GM23338 (cell line): ENCODE results near the gene KCNIP3. TPM values are rescaled to one million over a fixed set of nuclear protein-coding genes. Genes with fewer than 3 reads are reported as not detected.

Experiments used
- ATAC-seq: fragments of 200-7000 bp; cut with Tn5 transposase; 3 replicates; pipeline ENCODE4 v1.9.1; 2020
- DNase-seq: peaks from one replicate; pipeline ENCODE4 v3.0.0-alpha.2; 2015; ENCODE audit warnings: low spot score
- H2AFZ ChIP-seq: fragments of 200-600 bp; sonication (generic); 2 replicates; pipeline ENCODE4 v1.8.0; 2016; ENCODE audit warnings: antibody characterized with exemption, mild to moderate bottlenecking, moderate library complexity
- H3F3A ChIP-seq: fragments of 200-600 bp; sonication (generic); replicated peaks from 2 replicates; pipeline ENCODE4 v1.8.0; 2017; ENCODE audit warnings: antibody characterized with exemption, mixed run types, low read depth
- H3K27ac ChIP-seq: fragments of 200-600 bp; sonication (generic); 2 replicates; pipeline ENCODE4 v1.6.1; 2016; ENCODE audit warnings: low read depth
- H3K27me3 ChIP-seq: fragments of 200-600 bp; sonication (generic); 2 replicates; pipeline ENCODE4 v1.8.0; 2016; ENCODE audit warnings: mild to moderate bottlenecking, mixed run types, moderate library complexity; ENCODE audit not compliant: insufficient read depth
- H3K36me3 ChIP-seq: fragments of 200-600 bp; sonication (generic); 2 replicates; pipeline ENCODE4 v1.8.0; 2016; ENCODE audit warnings: mild to moderate bottlenecking; ENCODE audit not compliant: insufficient read depth
- H3K4me1 ChIP-seq: fragments of 200-600 bp; sonication (generic); 2 replicates; pipeline ENCODE4 v1.8.0; 2016; ENCODE audit warnings: mild to moderate bottlenecking, moderate library complexity; ENCODE audit not compliant: insufficient read depth
- H3K4me2 ChIP-seq: fragments of 200-600 bp; sonication (generic); 2 replicates; pipeline ENCODE4 v1.7.1; 2017; ENCODE audit warnings: mixed run types
- H3K4me3 ChIP-seq: fragments of 200-600 bp; sonication (generic); 2 replicates; pipeline ENCODE4 v1.6.1; 2016; ENCODE audit warnings: mixed run types
- H3K79me2 ChIP-seq: fragments of 200-600 bp; sonication (generic); replicated peaks from 2 replicates; pipeline ENCODE4 v1.8.0; 2017; ENCODE audit warnings: mild to moderate bottlenecking; ENCODE audit not compliant: insufficient read depth
- H3K9me2 ChIP-seq: fragments of 200-600 bp; sonication (generic); 2 replicates; pipeline ENCODE4 v1.8.0; 2017; ENCODE audit not compliant: insufficient read depth
- H4K20me1 ChIP-seq: fragments of 200-600 bp; sonication (generic); replicated peaks from 2 replicates; pipeline ENCODE4 v1.8.0; 2017; ENCODE audit warnings: mild to moderate bottlenecking; ENCODE audit not compliant: insufficient read depth
- H3K27ac Mint-ChIP-seq: 2 replicates; pipeline ENCODE4 v1.8.0; 2020; ENCODE audit warnings: inconsistent platforms, mild to moderate bottlenecking, moderate library complexity, mixed read lengths
- H3K27me3 Mint-ChIP-seq: 3 replicates; pipeline ENCODE4 v1.8.0; 2022; ENCODE audit warnings: low read depth, mild to moderate bottlenecking, moderate library complexity, mixed read lengths, inconsistent platforms; ENCODE audit not compliant: insufficient read depth, poor library complexity
- H3K36me3 Mint-ChIP-seq: 3 replicates; pipeline ENCODE4 v1.8.0; 2021; ENCODE audit warnings: low read depth, mild to moderate bottlenecking, inconsistent platforms, moderate library complexity, mixed read lengths
- H3K4me1 Mint-ChIP-seq: 3 replicates; pipeline ENCODE4 v1.8.0; 2020; ENCODE audit warnings: mild to moderate bottlenecking, inconsistent platforms, mixed read lengths
- H3K4me3 Mint-ChIP-seq: 3 replicates; pipeline ENCODE4 v1.8.0; 2021; ENCODE audit warnings: moderate library complexity, mild to moderate bottlenecking, inconsistent platforms, mixed read lengths
- H3K9me3 Mint-ChIP-seq: 3 replicates; pipeline ENCODE4 v1.8.0; 2020; ENCODE audit warnings: moderate library complexity, mild to moderate bottlenecking, inconsistent platforms, mixed read lengths
- CREB1 ChIP-seq: fragments of 250-450 bp; sonication (Bioruptor Pico); IDR thresholded peaks from 2 replicates; pipeline ENCODE4 v1.5.0; 2020; ENCODE audit warnings: low read depth, mild to moderate bottlenecking, moderate library complexity
- CTCF ChIP-seq, 2 experiments: fragments of 200-600 bp in 1 of 2; sonication (generic) in 1 of 2; conservative IDR thresholded peaks; 2 replicates each; pipeline versions ENCODE4 v1.5.1 to v1.6.1; 2016 to 2017; ENCODE audit warnings: antibody characterized with exemption in 2 of 2, low read depth in 2 of 2, mild to moderate bottlenecking in 2 of 2, moderate library complexity in 1 of 2
- ETS1 ChIP-seq: IDR thresholded peaks from 2 replicates; pipeline ENCODE4 v1.6.1; 2016; ENCODE audit warnings: antibody characterized with exemption
- EZH2 ChIP-seq: fragments of 200-600 bp; sonication (generic); IDR thresholded peaks from one replicate; pipeline ENCODE4 v1.8.0; 2017; ENCODE audit warnings: antibody characterized with exemption, mild to moderate bottlenecking, low read depth; ENCODE audit not compliant: unreplicated experiment
- EZH2phosphoT487 ChIP-seq: fragments of 200-600 bp; sonication (generic); IDR thresholded peaks from one replicate; pipeline ENCODE4 v1.8.1; 2018; ENCODE audit warnings: antibody characterized with exemption; ENCODE audit not compliant: unreplicated experiment
- JUNB ChIP-seq: IDR thresholded peaks from one replicate; pipeline ENCODE4 v1.6.1; 2016; ENCODE audit warnings: antibody characterized with exemption; ENCODE audit not compliant: unreplicated experiment
- NANOG ChIP-seq: IDR thresholded peaks from 2 replicates; pipeline ENCODE4 v1.6.1; 2016; ENCODE audit warnings: antibody characterized with exemption, borderline replicate concordance
- POLR2AphosphoS5 ChIP-seq: IDR thresholded peaks from 2 replicates; pipeline ENCODE4 v1.6.1; 2016; ENCODE audit warnings: antibody characterized with exemption, low read depth
- REST ChIP-seq: IDR thresholded peaks from one replicate; pipeline ENCODE4 v1.6.1; 2018; ENCODE audit warnings: antibody characterized with exemption; ENCODE audit not compliant: unreplicated experiment
- STAT1 ChIP-seq: IDR thresholded peaks from one replicate; pipeline ENCODE4 v1.6.1; 2016; ENCODE audit warnings: antibody characterized with exemption; ENCODE audit not compliant: unreplicated experiment
- ZNF114 ChIP-seq: fragments of 250-450 bp; sonication (Bioruptor Pico); IDR thresholded peaks from 2 replicates; pipeline ENCODE4 v1.5.0; 2020; ENCODE audit warnings: mild to moderate bottlenecking, moderate library complexity
- ZNF331 ChIP-seq: fragments of 250-450 bp; sonication (Bioruptor Pico); IDR thresholded peaks from 2 replicates; pipeline ENCODE4 v1.5.0; 2020; ENCODE audit warnings: low read depth, mild to moderate bottlenecking, moderate library complexity
- ZNF462 ChIP-seq: fragments of 250-450 bp; sonication (Bioruptor Pico); IDR thresholded peaks from 2 replicates; pipeline ENCODE4 v1.5.0; 2020; ENCODE audit warnings: mild to moderate bottlenecking, moderate library complexity
- polyA plus RNA-seq: library from polyadenylated mRNA; unstranded; fragments of >200 nt; fragmentation: Nextera tagmentation; extraction: Ambion mirVana; gene quantifications from 2 replicates; pipeline ENCODE4 v1.2.1, GENCODE V29; 2016
- total RNA-seq: library from RNA; depleted of rRNA; stranded (reverse); fragments of >200 nt; shearing (Covaris generic); gene quantifications from 2 replicates; pipeline ENCODE4 v1.2.3, GENCODE V29; 2014

KCNIP3 gene
- total and polyA plus RNA-seq, 2 experiments from 2014 or later = 0.32 to 0.83 TPM

GRCh38 chr2:95306336-95306895 is 9.3 kb downstream of the KCNIP3 start:
- Histone ChIP-seq H3K9me2 (no peaks in the 10 kb centered on the region), H3K27ac (no peak overlapping the region), H3K4me1 (no peaks in the 10 kb centered on the region), H3K36me3 (no peaks in the 10 kb centered on the region), H3K4me2 (no peak overlapping the region), H4K20me1 (no peaks in the 10 kb centered on the region), H3K4me3 (no peak overlapping the region), H3K27me3 (no peaks in the 10 kb centered on the region), H3K79me2 (no peaks in the 10 kb centered on the region), H2AFZ (no peak overlapping the region), H3F3A (no peaks in the 10 kb centered on the region)
- ATAC-seq (no peak), DNase-seq (no peak)
- Mint-ChIP-seq H3K36me3 (no peaks in the 10 kb centered on the region), H3K4me3 (no peak overlapping the region), H3K27ac (0 out of 2 replicates have a peak overlapping the region, but pooled peaks have one; percentile 2), H3K4me1 (peaks cover 3% of the 10 kb centered on the region; the same call in 2 of the 3 replicates), H3K9me3 (no peaks in the 10 kb centered on the region), H3K27me3 (peaks cover 9% of the 10 kb centered on the region)
- no peak for TF ChIP-seq POLR2AphosphoS5
- TF ChIP-seq CREB1 (CRISPR knock-in tag) = no peak
- no peak for TF ChIP-seq CTCF (conservative IDR thresholded peaks at IDR 0.05; ENCODE audit: low read depth in 2 of 2)
- no peak for TF ChIP-seq ZNF462 (CRISPR knock-in tag)
- no peak for TF ChIP-seq NANOG
- no peak for TF ChIP-seq ZNF114 (CRISPR knock-in tag)
- no peak for TF ChIP-seq STAT1
- TF ChIP-seq EZH2phosphoT487 = no peak
- no peak for TF ChIP-seq ETS1
- no peak for TF ChIP-seq ZNF331 (CRISPR knock-in tag)
- no peak for TF ChIP-seq REST
- no peak for TF ChIP-seq EZH2
- no peak for TF ChIP-seq JUNB
